22Rv1 (cell line): ENCODE results near the gene TRMT1.
A peak's percentile ranks its signal among the peaks of the same experiment; 100 is the strongest.

Source experiments
- H3K27ac ChIP-seq: fragments of 450-650 bp; 2 replicates; pipeline ENCODE4 v1.5.1; 2017
- ZFX ChIP-seq: fragments of 450-650 bp; IDR thresholded peaks from 2 replicates; pipeline ENCODE4 v1.6.1; 2017; ENCODE audit warnings: antibody characterized with exemption, borderline replicate concordance
- TF ChIP-seq, protein P1 (sequence below): fragments of 450-650 bp; IDR thresholded peaks from 2 replicates; pipeline ENCODE4 v1.5.1; 2017; ENCODE audit warnings: mild to moderate bottlenecking

Gene TRMT1

DNA sequence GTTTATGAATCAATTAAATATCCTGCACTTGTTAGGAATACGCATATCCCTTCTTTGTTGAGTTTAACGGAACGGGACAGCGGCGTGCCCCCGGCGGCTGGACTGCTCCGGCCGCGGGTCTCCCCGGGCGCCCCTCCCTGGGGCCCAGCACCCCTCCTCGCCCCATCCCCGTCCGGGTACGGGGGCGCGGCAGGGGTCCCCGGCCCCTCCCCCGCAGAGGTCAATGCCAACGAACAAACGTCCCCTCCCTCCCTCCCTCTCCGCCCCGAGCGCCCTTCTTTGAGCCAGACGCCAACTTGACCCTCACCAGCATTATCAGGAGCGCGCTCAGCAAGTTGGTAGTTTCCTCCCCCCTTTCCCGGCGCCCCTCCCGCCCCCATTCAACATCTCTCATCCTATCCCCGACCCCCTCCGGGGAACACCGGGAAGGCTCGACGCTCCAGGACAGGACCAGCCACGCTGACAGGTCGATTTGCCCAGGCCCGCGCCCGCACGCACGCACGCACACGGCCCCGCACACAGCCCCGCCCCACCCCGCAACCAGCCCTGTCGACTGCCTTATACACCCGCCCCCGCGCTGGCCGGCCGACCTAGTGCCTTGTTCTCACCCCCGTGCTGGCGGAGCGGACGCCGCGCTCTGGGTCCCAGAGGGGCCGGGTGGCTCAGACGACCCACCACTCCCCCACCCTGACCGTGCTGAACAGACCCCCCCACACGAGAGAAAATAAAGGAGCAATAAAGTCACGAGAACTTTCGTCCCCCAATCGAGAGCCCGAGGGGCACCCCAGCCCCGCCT, 18.9 kb downstream of the TRMT1 start:
- H3K27ac ChIP-seq, result 0 out of 2 replicates have a peak overlapping the region, but pooled peaks have one; percentile 53
- TF ChIP-seq ZFX, result no peak
- TF ChIP-seq, protein P1, sequence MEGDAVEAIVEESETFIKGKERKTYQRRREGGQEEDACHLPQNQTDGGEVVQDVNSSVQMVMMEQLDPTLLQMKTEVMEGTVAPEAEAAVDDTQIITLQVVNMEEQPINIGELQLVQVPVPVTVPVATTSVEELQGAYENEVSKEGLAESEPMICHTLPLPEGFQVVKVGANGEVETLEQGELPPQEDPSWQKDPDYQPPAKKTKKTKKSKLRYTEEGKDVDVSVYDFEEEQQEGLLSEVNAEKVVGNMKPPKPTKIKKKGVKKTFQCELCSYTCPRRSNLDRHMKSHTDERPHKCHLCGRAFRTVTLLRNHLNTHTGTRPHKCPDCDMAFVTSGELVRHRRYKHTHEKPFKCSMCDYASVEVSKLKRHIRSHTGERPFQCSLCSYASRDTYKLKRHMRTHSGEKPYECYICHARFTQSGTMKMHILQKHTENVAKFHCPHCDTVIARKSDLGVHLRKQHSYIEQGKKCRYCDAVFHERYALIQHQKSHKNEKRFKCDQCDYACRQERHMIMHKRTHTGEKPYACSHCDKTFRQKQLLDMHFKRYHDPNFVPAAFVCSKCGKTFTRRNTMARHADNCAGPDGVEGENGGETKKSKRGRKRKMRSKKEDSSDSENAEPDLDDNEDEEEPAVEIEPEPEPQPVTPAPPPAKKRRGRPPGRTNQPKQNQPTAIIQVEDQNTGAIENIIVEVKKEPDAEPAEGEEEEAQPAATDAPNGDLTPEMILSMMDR, result no peak

GRCh38 chr19:13097033-13097462, 19.5 kb downstream of the TRMT1 start:
- H3K27ac ChIP-seq, result peak overlapping the region; percentile 53; the same call in 1 of the 2 replicates
- TF ChIP-seq, protein P1, result no peak
- TF ChIP-seq ZFX, result no peak

DNA sequence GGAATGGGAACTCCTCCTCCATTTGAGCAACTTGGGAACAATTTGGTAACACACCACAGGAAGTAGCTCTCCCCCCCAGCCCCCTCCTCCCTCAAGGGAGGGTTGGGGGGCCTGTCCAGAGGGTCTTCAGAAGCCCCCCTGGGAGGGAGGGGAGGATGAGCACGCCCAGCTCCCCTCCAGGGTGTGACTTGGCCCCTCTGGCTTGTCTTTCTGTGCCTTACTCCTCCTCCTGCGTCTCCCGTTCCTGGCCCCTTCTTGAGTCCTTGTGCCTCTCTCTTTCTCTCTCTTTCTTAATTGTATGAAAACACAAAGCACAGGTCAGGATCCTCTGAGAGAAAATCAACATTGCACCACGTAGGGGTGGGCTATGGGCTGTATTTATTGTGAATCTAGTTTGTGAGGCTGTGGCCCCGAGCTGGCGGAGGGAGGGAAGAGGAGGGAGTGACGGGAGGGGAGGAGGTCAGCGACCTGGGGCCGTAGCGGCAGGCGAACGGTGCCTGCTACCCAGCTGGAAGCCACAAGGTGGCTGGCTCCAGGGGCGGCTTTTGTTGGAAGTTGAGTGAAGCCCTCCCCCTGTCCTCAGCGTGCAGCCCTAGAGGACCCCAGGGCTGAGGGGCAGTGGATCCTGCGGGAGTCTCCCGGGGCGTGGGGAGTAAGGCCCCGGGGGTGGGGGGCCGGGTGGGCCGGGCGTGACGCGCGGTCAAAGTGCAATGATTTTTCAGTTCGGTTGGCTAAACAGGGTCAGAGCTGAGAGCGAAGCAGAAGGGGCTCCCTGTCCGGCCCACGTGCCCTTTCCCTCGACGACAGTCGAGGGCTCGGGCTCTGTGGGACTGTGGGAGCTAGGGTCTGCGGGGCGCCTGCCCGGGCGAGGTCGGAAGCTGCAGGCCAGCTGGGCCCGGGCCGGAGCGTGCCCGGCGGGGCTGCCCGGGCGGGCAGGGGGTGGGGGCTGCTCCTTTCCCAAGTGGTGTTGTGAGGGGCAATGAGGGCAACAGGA, 20.3 kb downstream of the TRMT1 start:
- peak overlapping the region; percentile 53 for H3K27ac ChIP-seq
- TF ChIP-seq, protein P1, result no peak
- TF ChIP-seq ZFX, result no peak

- peak overlapping the region; percentile 53; the same call in 1 of the 2 replicates for H3K27ac ChIP-seq
- TF ChIP-seq, protein P1, result no peak
- no peak for TF ChIP-seq ZFX
Measured at GRCh38 chr19:13095393-13095784, 21.2 kb downstream of the TRMT1 start.

DNA sequence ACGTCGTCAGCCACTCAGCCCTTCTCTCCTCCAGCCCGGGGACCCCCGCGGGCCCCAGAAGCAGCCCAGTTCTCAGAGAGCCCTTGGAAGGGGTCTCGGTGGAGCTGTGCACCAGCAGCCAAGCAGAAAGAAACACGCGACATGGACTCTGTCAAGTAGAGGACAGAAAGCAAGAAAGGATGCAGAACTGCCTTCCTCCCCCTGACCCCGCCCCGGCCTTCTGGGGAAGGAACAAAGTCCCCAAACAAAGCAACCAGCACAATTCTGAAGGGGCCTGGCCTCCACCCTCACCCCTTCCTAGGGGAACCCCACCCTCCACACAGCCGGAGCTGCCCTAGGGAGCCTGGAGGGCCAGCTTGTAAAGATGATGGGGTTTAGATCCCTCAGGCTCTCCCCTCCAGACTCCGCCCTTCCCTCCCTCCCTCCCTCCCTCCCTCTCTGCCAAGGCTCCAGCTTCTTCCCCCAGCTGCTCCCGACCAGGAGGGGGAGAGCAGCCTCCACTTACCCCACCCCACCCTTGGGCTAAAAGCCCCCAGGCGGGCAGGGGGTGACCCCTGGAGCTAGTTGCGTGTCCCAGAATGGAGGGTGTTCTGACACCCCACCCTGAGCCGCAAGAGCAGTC, 21.7 kb downstream of the TRMT1 start:
- peak overlapping the region; percentile 52; the same call in 1 of the 2 replicates for H3K27ac ChIP-seq
- TF ChIP-seq, protein P1, result no peak
- no peak for TF ChIP-seq ZFX

DNA sequence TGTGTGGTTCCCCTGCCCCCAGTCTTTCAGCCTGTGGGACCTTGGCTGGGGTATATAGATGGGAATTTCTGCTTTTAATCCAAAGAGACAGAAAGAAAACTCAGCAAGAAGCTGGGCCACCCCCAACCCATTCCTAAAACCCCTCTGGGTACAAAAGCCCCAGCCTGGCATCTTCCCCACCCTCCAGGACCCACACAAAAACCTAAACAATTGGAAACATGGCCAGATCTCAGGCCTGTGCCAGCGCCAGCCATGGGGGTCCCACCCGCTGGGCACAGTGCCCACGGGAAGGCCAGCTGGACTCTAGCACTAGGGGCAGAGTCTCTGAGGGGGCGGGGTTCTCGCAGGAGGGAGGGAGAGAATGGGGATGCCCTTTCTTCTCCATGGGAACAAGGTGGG, 22.4 kb downstream of the TRMT1 start:
- peak overlapping the region; percentile 52 for H3K27ac ChIP-seq
- no peak for TF ChIP-seq ZFX
- TF ChIP-seq, protein P1, result peak; percentile 42
